DMS153 (cell line): Measurements from ENCODE around the gene SFTA2.
"Not testable (repeated sequence)": the region's sequence is repeated elsewhere in the genome, so short reads cannot be mapped to it uniquely, and the experiment has no call there.

ENCODE experiments used
- DNase-seq: peaks from one replicate; lab custom pipeline; 2025; lab: John Stamatoyannopoulos, UW

Gene SFTA2

GRCh38 chr6:30931969-30932645, at the start of gene SFTA2:
TSS of gene SFTA2 (minus strand) at chr6:30932170. CDS start at chr6:30932096, 74 bp downstream.
- no peak for DNase-seq

- DNase-seq: no peak
These were observed 47.7 kb upstream of the SFTA2 start for GRCh38 chr6:30979690-30980089.

- DNase-seq: no peak
These were observed 47.2 kb upstream of the SFTA2 start for GRCh38 chr6:30979141-30979540.

- no peak for DNase-seq
These were observed 42.7 kb upstream of the SFTA2 start for GRCh38 chr6:30974490-30975252.

GRCh38 chr6:30972816-30973215, 40.8 kb upstream of the SFTA2 start:
- DNase-seq: no peak

GRCh38 chr6:30970946-30971345, 39.0 kb upstream of the SFTA2 start:
- DNase-seq: no peak

- not testable (repeated sequence) for DNase-seq
These were observed 37.2 kb upstream of the SFTA2 start for GRCh38 chr6:30969171-30969570.

GRCh38 chr6:30966154-30966553, 34.2 kb upstream of the SFTA2 start:
- DNase-seq: no peak

- DNase-seq: no peak
These were observed 33.2 kb upstream of the SFTA2 start for GRCh38 chr6:30965140-30965601.

GRCh38 chr6:30964075-30964474, 32.1 kb upstream of the SFTA2 start:
- DNase-seq: no peak

GRCh38 chr6:30963641-30964040, 31.7 kb upstream of the SFTA2 start:
- no peak for DNase-seq

GRCh38 chr6:30962716-30963115, 30.7 kb upstream of the SFTA2 start:
- no peak for DNase-seq

- no peak for DNase-seq
These were observed 29.1 kb upstream of the SFTA2 start for GRCh38 chr6:30960907-30961673.

GRCh38 chr6:30957716-30958115, 25.7 kb upstream of the SFTA2 start:
- no peak for DNase-seq

GRCh38 chr6:30955367-30956042, 23.5 kb upstream of the SFTA2 start:
- no peak for DNase-seq

GRCh38 chr6:30954631-30955366, 22.8 kb upstream of the SFTA2 start:
- DNase-seq: no peak

- no peak for DNase-seq
These were observed 20.0 kb upstream of the SFTA2 start for GRCh38 chr6:30951907-30952469.

- DNase-seq: no peak
These were observed 16.8 kb upstream of the SFTA2 start for GRCh38 chr6:30948811-30949210.

GRCh38 chr6:30947231-30947630, 15.3 kb upstream of the SFTA2 start:
- DNase-seq: no peak

- DNase-seq: no peak
These were observed 13.3 kb upstream of the SFTA2 start for GRCh38 chr6:30945281-30945680.

GRCh38 chr6:30944051-30944450, 12.1 kb upstream of the SFTA2 start:
- no peak for DNase-seq
